ENCODE data around the gene RNASEL. TPM values are rescaled to one million over a fixed set of nuclear protein-coding genes. Genes with fewer than 3 reads are reported as not detected.
"Not testable (repeated sequence)": the region's sequence is repeated elsewhere in the genome, so short reads cannot be mapped to it uniquely, and the experiment has no call there.

RNASEL gene
- total RNA-seq, 1 donor from 2014 or later: 4.2 TPM

DNA sequence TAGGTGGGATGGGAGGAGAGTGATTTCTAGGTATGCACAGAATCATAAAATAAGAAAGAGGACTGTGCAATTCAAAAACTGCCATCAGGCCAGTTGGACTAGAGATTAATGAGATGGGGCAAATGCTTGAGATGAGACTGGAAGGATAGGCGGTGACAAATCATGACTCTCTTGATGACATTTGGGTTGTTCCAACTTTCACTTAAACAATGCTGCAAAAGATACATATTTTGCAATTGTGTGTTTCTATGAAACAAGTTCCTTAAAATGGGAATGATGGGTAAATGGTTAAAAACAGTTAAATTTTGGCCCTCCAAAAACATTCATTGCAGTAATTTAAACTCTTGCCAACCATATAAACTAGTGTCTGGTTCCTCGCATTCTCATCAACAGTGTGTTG is 55.2 kb downstream of the RNASEL start:
- Histone ChIP-seq H3K36me3 (ENCODE audit: control insufficient read depth in 3 of 3, insufficient read depth in 3 of 3, low read length in 3 of 3) (no peaks in the 10 kb centered on the region), H3K4me1 (ENCODE audit: control insufficient read depth in 3 of 3, insufficient read depth in 3 of 3, low read length in 3 of 3) (no peaks in the 10 kb centered on the region), H3K4me3 (ENCODE audit: low read length in 3 of 3) (no peak overlapping the region), H3K9ac (ENCODE audit: low read depth in 1 of 3, low read length in 3 of 3) (no peak overlapping the region), H3K27me3 (ENCODE audit: control insufficient read depth in 3 of 3, insufficient read depth in 3 of 3, low read length in 3 of 3) (no peaks in the 10 kb centered on the region), H3K27ac (ENCODE audit: low read depth, low read length) (no peak overlapping the region), H3K9me3 (ENCODE audit: control insufficient read depth in 3 of 3, low read length in 3 of 3) (no peaks in the 10 kb centered on the region)

- H3K27ac ChIP-seq (ENCODE audit: low read depth, low read length); H3K4me3 ChIP-seq (ENCODE audit: low read length in 3 of 3); H3K36me3 ChIP-seq (ENCODE audit: control insufficient read depth in 3 of 3, insufficient read depth in 3 of 3, low read length in 3 of 3); H3K27me3 ChIP-seq (ENCODE audit: control insufficient read depth in 3 of 3, insufficient read depth in 3 of 3, low read length in 3 of 3); H3K4me1 ChIP-seq (ENCODE audit: control insufficient read depth in 3 of 3, insufficient read depth in 3 of 3, low read length in 3 of 3); H3K9me3 ChIP-seq (ENCODE audit: control insufficient read depth in 3 of 3, low read length in 3 of 3); H3K9ac ChIP-seq (ENCODE audit: low read depth in 1 of 3, low read length in 3 of 3): not testable (repeated sequence)
These were observed 60.9 kb downstream of the RNASEL start for GRCh38 chr1:182528206-182528605.

- no peaks in the 10 kb centered on the region for H3K36me3 ChIP-seq (ENCODE audit: control insufficient read depth in 3 of 3, insufficient read depth in 3 of 3, low read length in 3 of 3)
- no peaks in the 10 kb centered on the region for H3K4me1 ChIP-seq (ENCODE audit: control insufficient read depth in 3 of 3, insufficient read depth in 3 of 3, low read length in 3 of 3)
- no peak overlapping the region for H3K4me3 ChIP-seq (ENCODE audit: low read length in 3 of 3)
- H3K27ac ChIP-seq (ENCODE audit: low read depth, low read length): no peak overlapping the region
- H3K27me3 ChIP-seq (ENCODE audit: control insufficient read depth in 3 of 3, insufficient read depth in 3 of 3, low read length in 3 of 3): no peaks in the 10 kb centered on the region
- no peak overlapping the region for H3K9ac ChIP-seq (ENCODE audit: low read depth in 1 of 3, low read length in 3 of 3)
- H3K9me3 ChIP-seq (ENCODE audit: control insufficient read depth in 3 of 3, low read length in 3 of 3): peaks cover 2 to 5% (median 4%) of the 10 kb centered on the region in 3 donors
These were observed 61.4 kb downstream of the RNASEL start for GRCh38 chr1:182527680-182528079.

- H3K9me3 ChIP-seq (ENCODE audit: control insufficient read depth in 3 of 3, low read length in 3 of 3): peaks cover 2 to 5% (median 4%) of the 10 kb centered on the region in 3 donors
- H3K27ac ChIP-seq (ENCODE audit: low read depth, low read length): no peak overlapping the region
- H3K36me3 ChIP-seq (ENCODE audit: control insufficient read depth in 3 of 3, insufficient read depth in 3 of 3, low read length in 3 of 3): no peaks in the 10 kb centered on the region
- H3K4me3 ChIP-seq (ENCODE audit: low read length in 3 of 3): no peak overlapping the region
- H3K4me1 ChIP-seq (ENCODE audit: control insufficient read depth in 3 of 3, insufficient read depth in 3 of 3, low read length in 3 of 3): no peaks in the 10 kb centered on the region
- H3K27me3 ChIP-seq (ENCODE audit: control insufficient read depth in 3 of 3, insufficient read depth in 3 of 3, low read length in 3 of 3): no peaks in the 10 kb centered on the region
- H3K9ac ChIP-seq (ENCODE audit: low read depth in 1 of 3, low read length in 3 of 3): no peak overlapping the region
These were observed 63.7 kb downstream of the RNASEL start for GRCh38 chr1:182525342-182525741.

Small RNAs within 50 kb of the gene (small RNA-seq; reads per million reads assigned to genes)
- not detected for gene RF00017

Other genes starting within 250 kb of the RNASEL start
- 435 TPM for gene GLUL, start 197.5 kb downstream of the RNASEL start, total RNA-seq
- not detected for gene TEDDM1, start 188.6 kb downstream of the RNASEL start, total RNA-seq
- not detected for gene RGSL1, start 139.1 kb downstream of the RNASEL start, total RNA-seq
- gene RGS16, start 15.1 kb upstream of the RNASEL start, total RNA-seq: 7.8 TPM
- gene RGS8, start 95.3 kb upstream of the RNASEL start, total RNA-seq: not detected
- gene NPL, start 200.5 kb upstream of the RNASEL start, total RNA-seq: 47.5 TPM